HEK293T (cell line): ENCODE data around the gene AOAH.

ENCODE experiments used
- ARNT ChIP-seq: fragments of 450-650 bp; IDR thresholded peaks from 2 replicates; pipeline ENCODE4 v1.6.1; 2017; ENCODE audit warnings: mild to moderate bottlenecking
- BHLHE40 ChIP-seq: fragments of 450-650 bp; IDR thresholded peaks from 2 replicates; pipeline ENCODE4 v1.6.1; 2016; ENCODE audit warnings: mild to moderate bottlenecking, moderate library complexity, borderline replicate concordance
- ELF4 ChIP-seq: fragments of 450-650 bp; IDR thresholded peaks from 2 replicates; pipeline ENCODE4 v1.6.1; 2017; ENCODE audit warnings: antibody characterized with exemption
- FOXA1 ChIP-seq: fragments of 450-650 bp; IDR thresholded peaks from 2 replicates; pipeline ENCODE4 v1.6.1; 2016; ENCODE audit warnings: mild to moderate bottlenecking
- FOXM1 ChIP-seq: fragments of 450-650 bp; IDR thresholded peaks from 2 replicates; pipeline ENCODE4 v1.6.1; 2017; ENCODE audit warnings: mild to moderate bottlenecking, borderline replicate concordance
- HDGF ChIP-seq: fragments of 450-650 bp; IDR thresholded peaks from 2 replicates; pipeline ENCODE4 v1.6.1; 2017; ENCODE audit warnings: antibody characterized with exemption, borderline replicate concordance
- NFRKB ChIP-seq: fragments of 450-650 bp; IDR thresholded peaks from 2 replicates; pipeline ENCODE4 v1.6.1; 2016; ENCODE audit warnings: mild to moderate bottlenecking, moderate library complexity
- PKNOX1 ChIP-seq: fragments of 450-650 bp; IDR thresholded peaks from 2 replicates; pipeline ENCODE4 v1.6.1; 2016
- SP1 ChIP-seq: fragments of 450-650 bp; IDR thresholded peaks from 2 replicates; pipeline ENCODE4 v1.6.1; 2017
- SUZ12 ChIP-seq: fragments of 450-650 bp; IDR thresholded peaks from 2 replicates; pipeline ENCODE4 v1.6.1; 2016; ENCODE audit warnings: mild to moderate bottlenecking
- TARDBP ChIP-seq: fragments of 450-650 bp; IDR thresholded peaks from 2 replicates; pipeline ENCODE4 v1.6.1; 2016

- TF ChIP-seq FOXM1 (no peak), TARDBP (no peak), SUZ12 (no peak), BHLHE40 (no peak), SP1 (no peak), PKNOX1 (no peak), ARNT (no peak), ELF4 (no peak), NFRKB (no peak), HDGF (no peak), FOXA1 (no peak)
Measured at GRCh38 chr7:36724996-36725395, 702 bp upstream of the AOAH start.
